ENCODE data around the gene CAPNS2. TPM values are rescaled to one million over a fixed set of nuclear protein-coding genes. Genes with fewer than 3 reads are reported as not detected.
"Not testable (repeated sequence)": the region's sequence is repeated elsewhere in the genome, so short reads cannot be mapped to it uniquely, and the experiment has no call there.

Gene CAPNS2
- polyA plus RNA-seq, 6 donors from 2014 or later = not detected

GRCh38 chr16:55574811-55575210, 8.3 kb downstream of the CAPNS2 start:
- ATAC-seq (ENCODE audit: low read depth in 2 of 2) = no peak
- Mint-ChIP-seq H3K27me3 (no peaks in the 10 kb centered on the region), H3K27ac (no peak overlapping the region), H3K9me3 (no peaks in the 10 kb centered on the region), H3K4me1 (peaks cover 0 to 18% (median 1%) of the 10 kb centered on the region in 3 donors), H3K4me3 (no peak overlapping the region), H3K36me3 (no peaks in the 10 kb centered on the region)
- no peak for DNase-seq

- Mint-ChIP-seq H3K27ac (peak overlapping the region in 1 of 6 donors; percentile 5), H3K36me3 (no peaks in the 10 kb centered on the region), H3K4me1 (peaks cover 0 to 18% (median 1%) of the 10 kb centered on the region in 3 donors), H3K9me3 (no peaks in the 10 kb centered on the region), H3K4me3 (no peak overlapping the region), H3K27me3 (no peaks in the 10 kb centered on the region)
- DNase-seq = no peak
- no peak for ATAC-seq (ENCODE audit: low read depth in 2 of 2)
Measured at GRCh38 chr16:55575496-55575895, 9.0 kb downstream of the CAPNS2 start.

GRCh38 chr16:55576384-55576783, 9.9 kb downstream of the CAPNS2 start:
- Mint-ChIP-seq H3K9me3 (no peaks in the 10 kb centered on the region), H3K4me3 (no peak overlapping the region), H3K27me3 (no peaks in the 10 kb centered on the region), H3K36me3 (no peaks in the 10 kb centered on the region), H3K4me1 (peaks cover 0 to 18% (median 1%) of the 10 kb centered on the region in 3 donors), H3K27ac (no peak overlapping the region)
- DNase-seq = no peak
- no peak for ATAC-seq (ENCODE audit: low read depth in 2 of 2)

- Mint-ChIP-seq H3K27me3 (no peaks in the 10 kb centered on the region), H3K4me1 (peaks cover 0 to 18% (median 1%) of the 10 kb centered on the region in 3 donors), H3K36me3 (no peaks in the 10 kb centered on the region), H3K4me3 (no peak overlapping the region), H3K9me3 (no peaks in the 10 kb centered on the region), H3K27ac (no peak overlapping the region)
- DNase-seq (no peak), ATAC-seq (ENCODE audit: low read depth in 2 of 2) (peak in 1 of 2 donors; percentile 51)
Measured at GRCh38 chr16:55577887-55578286, 11.4 kb downstream of the CAPNS2 start.

- no peaks in the 10 kb centered on the region for H3K9me3 Mint-ChIP-seq
- H3K4me1 Mint-ChIP-seq = no peaks in the 10 kb centered on the region
- H3K27ac Mint-ChIP-seq = no peak overlapping the region
- H3K27me3 Mint-ChIP-seq = no peaks in the 10 kb centered on the region
- ATAC-seq (ENCODE audit: low read depth in 2 of 2) (no peak), DNase-seq (no peak)
- H3K36me3 Mint-ChIP-seq = no peaks in the 10 kb centered on the region
- H3K4me3 Mint-ChIP-seq = no peak overlapping the region
Measured at GRCh38 chr16:55585631-55586030, 19.1 kb downstream of the CAPNS2 start.

- ATAC-seq (ENCODE audit: low read depth in 2 of 2) (no peak), DNase-seq (no peak)
- Mint-ChIP-seq H3K4me1 (no peaks in the 10 kb centered on the region), H3K27me3 (peaks cover 5 to 8% (median 5%) of the 10 kb centered on the region in 3 donors), H3K27ac (no peak overlapping the region), H3K36me3 (no peaks in the 10 kb centered on the region), H3K4me3 (no peak overlapping the region), H3K9me3 (no peaks in the 10 kb centered on the region)
Measured at GRCh38 chr16:55588799-55589198, 22.3 kb downstream of the CAPNS2 start.

- Mint-ChIP-seq H3K4me3 (no peak overlapping the region), H3K4me1 (no peaks in the 10 kb centered on the region), H3K36me3 (no peaks in the 10 kb centered on the region), H3K9me3 (no peaks in the 10 kb centered on the region), H3K27me3 (peaks cover 5 to 11% (median 8%) of the 10 kb centered on the region in 3 donors), H3K27ac (no peak overlapping the region)
- DNase-seq (no peak), ATAC-seq (ENCODE audit: low read depth in 2 of 2) (no peak)
Measured at GRCh38 chr16:55592306-55592705, 25.8 kb downstream of the CAPNS2 start.

GRCh38 chr16:55597928-55598327, 31.4 kb downstream of the CAPNS2 start:
- H3K9me3 Mint-ChIP-seq = peaks cover 0 to 3% (median 0%) of the 10 kb centered on the region in 7 donors
- H3K36me3 Mint-ChIP-seq = no peaks in the 10 kb centered on the region
- DNase-seq = no peak
- H3K27me3 Mint-ChIP-seq = peaks cover 6 to 9% (median 8%) of the 10 kb centered on the region in 3 donors
- no peak for ATAC-seq (ENCODE audit: low read depth in 2 of 2)
- no peak overlapping the region for H3K4me3 Mint-ChIP-seq
- no peaks in the 10 kb centered on the region for H3K4me1 Mint-ChIP-seq
- H3K27ac Mint-ChIP-seq = no peak overlapping the region

GRCh38 chr16:55605754-55606336, 39.4 kb downstream of the CAPNS2 start:
- ATAC-seq (ENCODE audit: low read depth in 2 of 2) (no peak), DNase-seq (no peak)
- Mint-ChIP-seq H3K4me1 (no peaks in the 10 kb centered on the region), H3K36me3 (no peaks in the 10 kb centered on the region), H3K27ac (peak overlapping the region in 1 of 6 donors; percentile 4), H3K27me3 (no peaks in the 10 kb centered on the region), H3K4me3 (no peak overlapping the region), H3K9me3 (peaks cover 0 to 25% (median 5%) of the 10 kb centered on the region in 7 donors)

- Mint-ChIP-seq H3K27me3 (peaks cover 8 to 23% (median 8%) of the 10 kb centered on the region in 3 donors), H3K4me1 (no peaks in the 10 kb centered on the region), H3K4me3 (no peak overlapping the region), H3K27ac (no peak overlapping the region), H3K36me3 (peaks cover 0 to 4% of the 10 kb centered on the region in 2 donors), H3K9me3 (peaks cover 0 to 33% (median 5%) of the 10 kb centered on the region in 7 donors)
- ATAC-seq (ENCODE audit: low read depth in 2 of 2) = no peak
- DNase-seq = no peak
Measured at GRCh38 chr16:55613613-55614335, 47.3 kb downstream of the CAPNS2 start.

GRCh38 chr16:55615071-55615470, 48.6 kb downstream of the CAPNS2 start:
- Mint-ChIP-seq H3K9me3 (peaks cover 2 to 28% (median 5%) of the 10 kb centered on the region in 7 donors), H3K27ac (no peak overlapping the region), H3K4me3 (no peak overlapping the region), H3K27me3 (peaks cover 8 to 23% (median 8%) of the 10 kb centered on the region in 3 donors), H3K4me1 (no peaks in the 10 kb centered on the region), H3K36me3 (peaks cover 0 to 4% of the 10 kb centered on the region in 2 donors)
- ATAC-seq (ENCODE audit: low read depth in 2 of 2) (no peak), DNase-seq (no peak)

- peaks cover 5 to 22% (median 8%) of the 10 kb centered on the region in 7 donors for H3K9me3 Mint-ChIP-seq
Measured at GRCh38 chr16:55615670-55616069, 49.2 kb downstream of the CAPNS2 start.

More at GRCh38 chr16:55615670-55616069, 49.2 kb downstream of the CAPNS2 start:
- ATAC-seq (ENCODE audit: low read depth in 2 of 2); H3K36me3 Mint-ChIP-seq; H3K4me3 Mint-ChIP-seq; H3K4me1 Mint-ChIP-seq; H3K27ac Mint-ChIP-seq; DNase-seq: not testable (repeated sequence)
- H3K27me3 Mint-ChIP-seq = peaks cover 8 to 29% (median 8%) of the 10 kb centered on the region in 3 donors
